ENCODE measurements around the gene NPR3. TPM values are rescaled to one million over a fixed set of nuclear protein-coding genes. Genes with fewer than 3 reads are reported as not detected.
A peak's percentile ranks its signal among the peaks of the same experiment; 100 is the strongest.

NPR3 gene
- total RNA-seq, 1 experiment from 2014 or later: not detected

GRCh38 chr5:32760091-32760509 lies 49.0 kb downstream of the NPR3 start:
- Histone ChIP-seq H3K27ac (ENCODE audit: insufficient read length, low read depth, low read length) (no peak overlapping the region), H3K4me1 (ENCODE audit: insufficient read depth, low read length) (no peaks in the 10 kb centered on the region), H4K5ac (ENCODE audit: insufficient read length, low read depth, low read length) (no peak overlapping the region), H2BK5ac (ENCODE audit: insufficient read length, low read length) (no peak overlapping the region), H2BK20ac (ENCODE audit: low read depth, low read length, poor library complexity, severe bottlenecking) (no peak overlapping the region), H3K4me2 (ENCODE audit: insufficient read depth, insufficient read length, low read length) (no peak overlapping the region), H3K4ac (ENCODE audit: low read depth, low read length) (no peak overlapping the region), H3K27me3 (ENCODE audit: insufficient read depth, low read length) (no peaks in the 10 kb centered on the region), H3K79me2 (ENCODE audit: insufficient read depth, low read length) (no peaks in the 10 kb centered on the region), H3K14ac (ENCODE audit: insufficient read depth, low read length) (no peak overlapping the region), H3K23ac (ENCODE audit: insufficient read length, low read depth, low read length) (no peak overlapping the region), H4K8ac (replicated peaks; ENCODE audit: insufficient read length, low read depth, low read length) (no peak overlapping the region), H2BK15ac (ENCODE audit: low read depth, low read length) (no peak overlapping the region), H3K23me2 (ENCODE audit: insufficient read length, low read depth, low read length, poor library complexity, severe bottlenecking) (no peaks in the 10 kb centered on the region), H3T11ph (ENCODE audit: low read length) (no peak overlapping the region), H4K91ac (ENCODE audit: insufficient read length, low read depth, low read length) (no peak overlapping the region), H3K9ac (ENCODE audit: extremely low read depth, insufficient read length, low read length) (no peak overlapping the region), H2BK12ac (ENCODE audit: insufficient read length, low read depth, low read length) (no peak overlapping the region), H3K79me1 (ENCODE audit: insufficient read depth, low read depth, low read length, poor library complexity, severe bottlenecking) (no peaks in the 10 kb centered on the region), H3K9me3 (ENCODE audit: control insufficient read depth, low read depth, low read length) (no peaks in the 10 kb centered on the region), H2AFZ (ENCODE audit: low read length) (no peak overlapping the region), H3K18ac (ENCODE audit: insufficient read length, low read depth, low read length) (no peak overlapping the region), H2AK5ac (ENCODE audit: insufficient read length, low read length) (no peak overlapping the region), H3K56ac (ENCODE audit: insufficient read length, low read depth, low read length) (no peak overlapping the region), H4K20me1 (ENCODE audit: control insufficient read depth, insufficient read depth, insufficient read length) (no peaks in the 10 kb centered on the region), H2BK120ac (ENCODE audit: low read depth, low read length, poor library complexity, severe bottlenecking) (no peak overlapping the region)
- Mint-ChIP-seq H3K27me3 (ENCODE audit: low read depth) (no peaks in the 10 kb centered on the region; the same call in 1 of the 2 replicates), H3K36me3 (ENCODE audit: insufficient read depth in 1 of 3, low read depth in 3 of 3) (peaks cover 0 to 5% (median 0%) of the 10 kb centered on the region in 3 experiments; a peak in 2 of 7 replicates), H3K27ac (peak overlapping the region in 1 of 3 experiments; percentile 56; a peak in 1 of 7 replicates), H3K4me3 (no peak overlapping the region), H3K9me3 (peaks cover 14 to 21% of the 10 kb centered on the region in 2 experiments; a peak in 4 of 5 replicates), H3K4me1 (peaks cover 3% of the 10 kb centered on the region in 2 experiments)
- no peak for DNase-seq
- WGBS (ENCODE audit: extremely low coverage, insufficient read length, low lambda C conversion rate): no CpG with 5 or more reads among the region's 4 CpGs
- no peak for TF ChIP-seq CTCF (conservative IDR thresholded peaks at IDR 0.05)

Data from H9 (cell line).